ENCODE results near the gene AGK. TPM values are rescaled to one million over a fixed set of nuclear protein-coding genes. Genes with fewer than 3 reads are reported as not detected.
A peak's percentile ranks its signal among the peaks of the same experiment; 100 is the strongest.

AGK gene
- total RNA-seq, 1 donor from 2014 or later: 46.5 TPM

GRCh38 chr7:141699860-141700259 is 148.7 kb downstream of the AGK start:
- no peak for FAIRE-seq
- no peak for DNase-seq (ENCODE audit: low spot score in 2 of 2)

- DNase-seq (ENCODE audit: low spot score in 2 of 2): no peak
Observed at GRCh38 chr7:141700296-141700847, 149.2 kb downstream of the AGK start.

GRCh38 chr7:141700848-141701371 is 149.7 kb downstream of the AGK start:
- DNase-seq (ENCODE audit: low spot score in 2 of 2): peak in 1 of 2 donors; percentile 31

More at GRCh38 chr7:141700296-141700847, 149.2 kb downstream of the AGK start:
- FAIRE-seq: no peak

GRCh38 chr7:141701489-141702046 is 150.4 kb downstream of the AGK start:
- DNase-seq (ENCODE audit: low spot score in 2 of 2) (peak; percentile 47 to 68), FAIRE-seq (no peak)

More at GRCh38 chr7:141700848-141701371, 149.7 kb downstream of the AGK start:
- no peak for FAIRE-seq

- DNase-seq (ENCODE audit: low spot score in 2 of 2) (peak; percentile 74 to 80), FAIRE-seq (no peak)
Observed at GRCh38 chr7:141702047-141702567, 150.9 kb downstream of the AGK start, which contains the start of gene DENND11. Gene DENND11, minus strand, starts transcription at chr7:141702166. Its CDS starts 13 bp downstream, at chr7:141702153.

- DNase-seq (ENCODE audit: low spot score in 2 of 2) (no peak), FAIRE-seq (no peak)
Observed at GRCh38 chr7:141702892-141703291, 151.7 kb downstream of the AGK start.

DNA sequence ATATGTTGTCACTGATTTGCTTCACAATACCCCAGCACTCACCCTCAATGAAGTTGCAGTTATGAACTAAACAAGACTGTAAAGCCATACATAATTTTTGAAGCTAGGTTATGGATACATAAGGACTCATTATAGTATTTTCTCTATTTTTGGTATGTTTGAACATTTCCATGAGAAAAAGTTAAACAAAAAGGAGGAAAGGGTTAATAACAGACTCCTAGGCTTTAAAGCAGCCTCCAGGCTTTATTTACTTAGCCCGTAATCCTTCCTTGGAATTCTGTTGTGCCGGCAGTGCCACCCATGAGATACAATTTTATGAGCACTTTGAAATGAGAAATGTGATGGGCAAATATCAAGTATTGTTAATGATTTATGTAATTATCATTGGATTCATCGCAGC is 152.9 kb downstream of the AGK start:
- FAIRE-seq (no peak), DNase-seq (ENCODE audit: low spot score in 2 of 2) (no peak)

- DNase-seq (ENCODE audit: low spot score in 2 of 2): no peak
- no peak for FAIRE-seq
Observed at GRCh38 chr7:141704741-141705140, 153.5 kb downstream of the AGK start.

Other genes starting within 250 kb of the AGK start
- 32.6 TPM for gene DENND11, start 150.8 kb downstream of the AGK start, total RNA-seq
- under 0.01 TPM for gene WEE2, start 156.9 kb downstream of the AGK start, total RNA-seq
- gene SSBP1, start 186.9 kb downstream of the AGK start, total RNA-seq: 77.5 TPM
- gene TAS2R3, start 212.7 kb downstream of the AGK start, total RNA-seq: 1.2 TPM
- gene TAS2R4, start 225.3 kb downstream of the AGK start, total RNA-seq: 2.0 TPM
- 0.82 TPM for gene TAS2R5, start 238.8 kb downstream of the AGK start, total RNA-seq

All from frontal cortex (tissue), 4 donors.